Heart left ventricle (tissue), 16 donors: Measurements from ENCODE around the gene TTC27. TPM values are rescaled to one million over a fixed set of nuclear protein-coding genes. Genes with fewer than 3 reads are reported as not detected.

Experiments
- ATAC-seq, 4 donors: fragments of 200-7000 bp; cut with Tn5 transposase; one replicate each; pipeline ENCODE4 v1.9.1; 2020 to 2022; ENCODE audit warnings: moderate library complexity in 4 of 4, mild to moderate bottlenecking in 3 of 4, moderate number of reproducible peaks in 1 of 4
- DNase-seq, 5 donors: peaks; one replicate each; pipeline ENCODE4 v3.0.0-alpha.2; 2020
- H3K27ac ChIP-seq, 12 donors: fragments of 200-600 bp; sonication (generic) in 4 of 12; one replicate each; pipeline versions ENCODE4 v1.5.0 to v1.8.0; 2016 to 2022; ENCODE audit warnings: mild to moderate bottlenecking in 2 of 12
- H3K27me3 ChIP-seq, 9 donors: fragments of 200-600 bp; sonication (generic) in 2 of 9; one replicate each; pipeline versions ENCODE4 v1.5.1 to v1.8.0; 2016 to 2022; ENCODE audit warnings: mild to moderate bottlenecking in 3 of 9
- H3K36me3 ChIP-seq, 9 donors: fragments of 200-600 bp; sonication (generic) in 2 of 9; one replicate each; pipeline versions ENCODE4 v1.5.0 to v1.8.0; 2018 to 2022; ENCODE audit warnings: mild to moderate bottlenecking in 2 of 9
- H3K4me1 ChIP-seq, 12 donors: fragments of 200-600 bp; sonication (generic) in 4 of 12; one replicate each; pipeline versions ENCODE4 v1.5.0 to v1.8.0; 2016 to 2022; ENCODE audit warnings: mild to moderate bottlenecking in 3 of 12
- H3K4me3 ChIP-seq, 12 donors: fragments of 200-600 bp; sonication (generic) in 4 of 12; one replicate each; pipeline versions ENCODE4 v1.5.0 to v1.8.0; 2017 to 2022; ENCODE audit warnings: mild to moderate bottlenecking in 9 of 12, moderate library complexity in 4 of 12
- H3K9me3 ChIP-seq, 12 donors: fragments of 200-600 bp; sonication (generic) in 4 of 12; one replicate each; pipeline versions ENCODE4 v1.5.0 to v1.8.0; 2016 to 2022; ENCODE audit warnings: mild to moderate bottlenecking in 1 of 12
- CTCF ChIP-seq, 12 donors: fragments of 200-600 bp; sonication (generic) in 4 of 12; IDR thresholded peaks; one replicate each; pipeline versions ENCODE4 v1.5.0 to v1.8.0; 2018 to 2022; ENCODE audit warnings: antibody characterized with exemption in 12 of 12, mild to moderate bottlenecking in 5 of 12
- POLR2A ChIP-seq, 2 donors: fragments of 450-650 bp; IDR thresholded peaks; one replicate each; pipeline ENCODE4 v1.6.1; 2017; ENCODE audit warnings: antibody characterized with exemption in 2 of 2, mild to moderate bottlenecking in 2 of 2, moderate library complexity in 2 of 2
- WGBS, 4 donors: extraction: QIAGEN DNeasy Blood & Tissue Kit in 2 of 4; methylation state at CpG; one replicate each; pipeline versions ENCODE4 v1.1.5 to v1.1.7; 2013 to 2018; 5-methylcytosine and 5-hydroxymethylcytosine counted together
- intact Hi-C, 10 donors: fragments of 100-400 bp; cut with DNase I; formaldehyde crosslinking; loops; one replicate each; pipeline versions ENCODE4 v1.11.1 to v1.14.2; 2022
- polyA plus RNA-seq, 2 donors: library from polyadenylated mRNA; stranded (reverse); fragments of 200-250 nt; gene quantifications; one replicate each; pipeline ENCODE4 v1.2.3, GENCODE V29; 2013
- total RNA-seq, 9 donors: library from RNA; depleted of rRNA in 2 of 9; stranded (reverse); fragments of >200 nt in 2 of 9; fragmentation: NEBNext Ultra II Directional in 3 of 9; extraction: Animal tissue kit (Norgen Biotek cat#: 25700) in 3 of 9; gene quantifications; one replicate each; pipeline versions ENCODE4 v1.1.0 to v1.2.4, GENCODE V29; 2016 to 2023
- donor health status: ischemic (EF 13 %, LVEDD 7.1; RV severe dilation, severe dysfunction).
- donor health status: healthy with polysubstance abuse.
- donor health status: DM: no; HTN: yes; CAD: no.
- donor health status: DM: no; HTN: no; CAD: no.
- donor health status: ischemic (EF 25% LVEDD 6.9; RV normal size, moderate dysfunction).
- donor health status: ischemic (EF 25% LVEDD 5.7; RV mildly dilated, moderate dysfunction).
- donor health status: healthy.
- donor health status: DM: yes; HTN: yes; CAD: no.
- donor health status: ischemic (EF 35%, LVEDD 5.7; RV mildly dilated, moderate dysfunction).
- donor health status: nonischemic (EF 11% LVEDD 7.7; RV severe dilation, severe dysfunction).
- donor health status: DM: yes; HTN: yes; CAD: no.
- donor health status: PGD.
- donor health status: ischemic (EF 29% LVEDD 5.4; RV normal size, mild dysfunction).
- donor health status: nonischemic (EF 23%, LVEDD 6.1; RV moderate dilation, normal function).

The TTC27 gene
- total and polyA plus RNA-seq, 11 donors: 5.2 to 18.1 (median 11.0) TPM

GRCh38 chr2:32611366-32611765 is 16.5 kb upstream of the TTC27 start:
- H3K27ac ChIP-seq: no peak overlapping the region
- ATAC-seq: no peak
- H3K27me3 ChIP-seq: no peaks in the 10 kb centered on the region

GRCh38 chr2:32611771-32612170 is 16.1 kb upstream of the TTC27 start:
- DNase-seq (no peak), ATAC-seq (no peak)
- no peak overlapping the region for H3K27ac ChIP-seq
- no peaks in the 10 kb centered on the region for H3K27me3 ChIP-seq
- no peak overlapping the region for H3K4me3 ChIP-seq
- H3K4me1 ChIP-seq: no peaks in the 10 kb centered on the region
- H3K9me3 ChIP-seq: no peaks in the 10 kb centered on the region
- H3K36me3 ChIP-seq: peaks cover 0 to 100% (median 86%) of the 10 kb centered on the region in 9 donors
- intact Hi-C loops: no loop called here
- TF ChIP-seq CTCF (IDR thresholded peaks at IDR 0.05): no peak
- no peak for TF ChIP-seq POLR2A (IDR thresholded peaks at IDR 0.05)
- WGBS, 4 donors: 89 to 100% (median 91%) methylated on average over 1 of the region's 1 CpG

More at GRCh38 chr2:32611366-32611765, 16.5 kb upstream of the TTC27 start:
- 88 to 98% (median 89%) methylated on average over 2 of the region's 2 CpGs for WGBS, 4 donors
- H3K4me1 ChIP-seq: no peaks in the 10 kb centered on the region
- H3K9me3 ChIP-seq: no peaks in the 10 kb centered on the region
- peaks cover 0 to 100% (median 86%) of the 10 kb centered on the region in 9 donors for H3K36me3 ChIP-seq
- intact Hi-C loops: no loop called here
- TF ChIP-seq CTCF (IDR thresholded peaks at IDR 0.05): no peak
- no peak for TF ChIP-seq POLR2A (IDR thresholded peaks at IDR 0.05)
- no peak overlapping the region for H3K4me3 ChIP-seq
- no peak for DNase-seq

DNA sequence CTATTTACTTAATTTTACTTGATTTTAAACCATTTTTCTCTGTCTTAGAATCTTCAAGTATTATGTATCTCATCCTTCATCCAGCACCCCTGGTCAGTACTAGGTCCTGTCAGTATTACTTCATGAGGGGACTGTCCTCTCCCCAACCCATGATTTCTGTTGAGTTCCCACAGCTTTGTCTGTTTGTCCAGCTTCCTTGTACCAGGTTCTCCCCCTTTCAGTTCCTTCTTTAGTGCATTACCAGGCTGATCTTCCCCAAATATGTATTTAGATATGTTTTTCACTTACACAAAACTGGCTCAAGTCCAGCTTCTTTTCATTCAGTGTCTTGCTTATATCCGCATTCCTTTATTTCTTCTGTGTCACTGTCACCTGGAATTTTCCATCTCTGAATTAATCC is 13.8 kb upstream of the TTC27 start:
- Histone ChIP-seq H3K4me3 (no peak overlapping the region), H3K27ac (no peak overlapping the region), H3K36me3 (peaks cover 0 to 100% (median 88%) of the 10 kb centered on the region in 9 donors), H3K27me3 (no peaks in the 10 kb centered on the region), H3K9me3 (no peaks in the 10 kb centered on the region), H3K4me1 (no peaks in the 10 kb centered on the region)
- 92 to 100% (median 94%) methylated on average over 1 of the region's 1 CpG for WGBS, 4 donors
- DNase-seq (no peak), ATAC-seq (no peak)
- no peak for TF ChIP-seq CTCF (IDR thresholded peaks at IDR 0.05)
- intact Hi-C loops: no loop called here

DNA sequence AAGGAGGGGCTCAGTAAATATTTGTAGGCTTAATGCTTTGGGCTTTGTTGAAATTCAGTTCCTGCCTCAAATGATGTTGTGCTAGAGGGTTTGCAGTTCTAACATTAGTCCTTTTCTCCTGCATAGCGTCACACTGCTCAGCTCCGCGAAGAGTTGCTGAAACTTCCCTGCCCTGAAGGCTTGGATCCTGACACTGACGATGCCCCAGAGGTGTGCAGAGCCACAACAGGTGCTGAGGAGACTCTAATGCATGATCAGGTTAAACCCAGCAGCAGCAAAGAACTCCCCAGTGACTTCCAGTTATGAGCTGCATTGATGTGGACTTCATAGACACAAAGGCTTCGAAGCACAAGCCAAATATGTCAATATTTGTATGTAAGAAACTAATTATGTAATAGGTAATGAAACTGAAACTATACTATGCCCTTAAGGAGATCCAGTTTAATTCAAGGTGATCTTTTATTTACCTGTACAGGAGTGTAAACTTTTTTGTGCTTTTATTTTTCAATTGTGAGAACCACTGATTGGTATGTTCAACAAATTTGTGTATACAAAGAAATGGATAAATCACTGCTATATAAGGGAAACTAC is 10.2 kb upstream of the TTC27 start:
- Histone ChIP-seq H3K4me3 (no peak overlapping the region), H3K27ac (no peak overlapping the region), H3K4me1 (peaks cover 0 to 8% (median 5%) of the 10 kb centered on the region in 12 donors), H3K9me3 (no peaks in the 10 kb centered on the region), H3K27me3 (no peaks in the 10 kb centered on the region), H3K36me3 (peaks cover 0 to 86% (median 78%) of the 10 kb centered on the region in 9 donors)
- DNase-seq (no peak), ATAC-seq (no peak)
- WGBS, 4 donors: 92 to 96% (median 94%) methylated on average over 5 of the region's 5 CpGs
- TF ChIP-seq POLR2A (IDR thresholded peaks at IDR 0.05): no peak
- no peak for TF ChIP-seq CTCF (IDR thresholded peaks at IDR 0.05)
- intact Hi-C loops: no loop called here
